ENCODE results near the gene ATP5PD. TPM values are rescaled to one million over a fixed set of nuclear protein-coding genes. Genes with fewer than 3 reads are reported as not detected.

The ATP5PD gene
- total and polyA plus RNA-seq, 2 donors (not counting 1 experiment from before 2014, with no cell fraction given) = 92.1 to 101 TPM

GRCh38 chr17:75001915-75002843 is 44.6 kb downstream of the ATP5PD start:
- ATAC-seq (ENCODE audit: low read depth) = no peak
- no peak overlapping the region for H3K27ac Mint-ChIP-seq
- H3K27me3 Mint-ChIP-seq = peaks cover 7% of the 10 kb centered on the region

More at GRCh38 chr17:75001915-75002843, 44.6 kb downstream of the ATP5PD start:
- Histone ChIP-seq H4K20me1 (ENCODE audit: control insufficient read depth, insufficient read depth, low read length, poor library complexity, severe bottlenecking) (no peaks in the 10 kb centered on the region), H3K79me2 (ENCODE audit: control insufficient read depth, insufficient read depth, low read length) (no peaks in the 10 kb centered on the region), H3K36me3 (replicated peaks in 1 of 2; ENCODE audit: control extremely low read depth in 1 of 2, control insufficient read depth in 1 of 2, extremely low read depth in 1 of 2, insufficient read depth in 2 of 2, low read length in 1 of 2) (no peaks in the 10 kb centered on the region), H3K27ac (ENCODE audit: low read length in 2 of 2) (no peak overlapping the region), H3K4me3 (ENCODE audit: control extremely low read depth in 1 of 5, extremely low read depth in 1 of 5, insufficient read depth in 1 of 5, low read depth in 2 of 5, low read length in 4 of 5) (no peak overlapping the region), H3K4me2 (replicated peaks; ENCODE audit: low read depth, low read length, poor library complexity, severe bottlenecking) (no peak overlapping the region), H2AFZ (ENCODE audit: insufficient read depth, low read depth, low read length, poor library complexity, severe bottlenecking) (no peak overlapping the region), H3K27me3 (replicated peaks in 1 of 4; ENCODE audit: control extremely low read depth in 1 of 4, control insufficient read depth in 3 of 4, insufficient read depth in 4 of 4, low read length in 3 of 4) (no peaks in the 10 kb centered on the region), H3K9me3 (ENCODE audit: control extremely low read depth in 1 of 3, control insufficient read depth in 2 of 3, insufficient read depth in 1 of 3, low read length in 2 of 3) (no peaks in the 10 kb centered on the region), H3K9ac (ENCODE audit: low read length) (no peak overlapping the region), H3K4me1 (ENCODE audit: control insufficient read depth in 2 of 2, insufficient read depth in 2 of 2, low read length in 2 of 2) (no peaks in the 10 kb centered on the region)
- DNase-seq = no peak
- intact Hi-C loops (cut with micrococcal nuclease) = no loop called here
- no peaks in the 10 kb centered on the region for H3K4me1 Mint-ChIP-seq
- CTCF ChIA-PET = interaction anchor here (0.5 to 1.1 kb wide), 3 partner anchors 9 to 40 kb away, joined by 3 read pairs; no protein-coding TSS in a partner anchor
- TF ChIP-seq CTCF (IDR thresholded peaks at IDR 0.05) (no peak), EZH2 (IDR thresholded peaks at IDR 0.05; ENCODE audit: borderline replicate concordance, insufficient read depth, low read depth, low read length, poor library complexity, severe bottlenecking) (no peak)
- no peak overlapping the region for H3K4me3 Mint-ChIP-seq
- POLR2A ChIA-PET = no interaction called here
- no peaks in the 10 kb centered on the region for H3K9me3 Mint-ChIP-seq (ENCODE audit: insufficient read depth)
- 88% methylated on average over 9 of the region's 15 CpGs for WGBS (ENCODE audit: insufficient coverage)

Data from B cell (primary cell).